Measurements from ENCODE around the gene CETN1. TPM values are rescaled to one million over a fixed set of nuclear protein-coding genes. Genes with fewer than 3 reads are reported as not detected.

Gene CETN1
- total and polyA plus RNA-seq, 4 donors, result not detected

- Histone ChIP-seq H3K9ac (ENCODE audit: insufficient read depth in 1 of 2, low read length in 2 of 2) (no peak overlapping the region), H3K4me1 (ENCODE audit: control insufficient read depth in 5 of 5, insufficient read depth in 5 of 5, low read length in 5 of 5) (peaks cover 0 to 59% (median 14%) of the 10 kb centered on the region in 5 donors), H3K27me3 (ENCODE audit: control insufficient read depth in 3 of 3, insufficient read depth in 3 of 3, low read length in 2 of 3) (no peaks in the 10 kb centered on the region), H3K4me3 (no peak overlapping the region), H3K27ac (ENCODE audit: low read depth in 1 of 2, low read length in 1 of 2) (no peak overlapping the region), H3K36me3 (ENCODE audit: control insufficient read depth in 4 of 4, insufficient read depth in 4 of 4, low read length in 4 of 4) (no peaks in the 10 kb centered on the region), H3K9me3 (ENCODE audit: control insufficient read depth in 4 of 4, insufficient read depth in 3 of 4, low read length in 3 of 4) (no peaks in the 10 kb centered on the region)
- ATAC-seq (ENCODE audit: insufficient read depth, low FRiP score) (no peak), DNase-seq (no peak)
- 82 to 86% methylated on average over 5 of the region's 5 CpGs for WGBS, 2 donors
- TF ChIP-seq CTCF (IDR thresholded peaks at IDR 0.05; ENCODE audit: control extremely low read depth, extremely low read depth), result no peak
Observed at GRCh38 chr18:570697-571096, 9.5 kb upstream of the CETN1 start.

GRCh38 chr18:572091-572830, 7.9 kb upstream of the CETN1 start:
- H3K27ac ChIP-seq (ENCODE audit: low read depth in 1 of 2, low read length in 1 of 2), result no peak overlapping the region
- WGBS, 2 donors, result 83 to 92% methylated on average over 9 of the region's 9 CpGs
- peaks cover 0 to 58% (median 10%) of the 10 kb centered on the region in 5 donors for H3K4me1 ChIP-seq (ENCODE audit: control insufficient read depth in 5 of 5, insufficient read depth in 5 of 5, low read length in 5 of 5)
- no peaks in the 10 kb centered on the region for H3K9me3 ChIP-seq (ENCODE audit: control insufficient read depth in 4 of 4, insufficient read depth in 3 of 4, low read length in 3 of 4)
- no peak overlapping the region for H3K9ac ChIP-seq (ENCODE audit: insufficient read depth in 1 of 2, low read length in 2 of 2)
- H3K36me3 ChIP-seq (ENCODE audit: control insufficient read depth in 4 of 4, insufficient read depth in 4 of 4, low read length in 4 of 4), result no peaks in the 10 kb centered on the region
- DNase-seq (peak; percentile 44 to 86 (median 80)), ATAC-seq (ENCODE audit: insufficient read depth, low FRiP score) (no peak)
- H3K4me3 ChIP-seq, result no peak overlapping the region
- H3K27me3 ChIP-seq (ENCODE audit: control insufficient read depth in 3 of 3, insufficient read depth in 3 of 3, low read length in 2 of 3), result no peaks in the 10 kb centered on the region
- no peak for TF ChIP-seq CTCF (IDR thresholded peaks at IDR 0.05; ENCODE audit: control extremely low read depth, extremely low read depth)

- Histone ChIP-seq H3K9ac (ENCODE audit: insufficient read depth in 1 of 2, low read length in 2 of 2) (peak overlapping the region in 1 of 2 donors; percentile 39), H3K4me3 (no peak overlapping the region), H3K27ac (ENCODE audit: low read depth in 1 of 2, low read length in 1 of 2) (no peak overlapping the region), H3K36me3 (ENCODE audit: control insufficient read depth in 4 of 4, insufficient read depth in 4 of 4, low read length in 4 of 4) (no peaks in the 10 kb centered on the region), H3K27me3 (ENCODE audit: control insufficient read depth in 3 of 3, insufficient read depth in 3 of 3, low read length in 2 of 3) (no peaks in the 10 kb centered on the region), H3K9me3 (ENCODE audit: control insufficient read depth in 4 of 4, insufficient read depth in 3 of 4, low read length in 3 of 4) (no peaks in the 10 kb centered on the region), H3K4me1 (ENCODE audit: control insufficient read depth in 5 of 5, insufficient read depth in 5 of 5, low read length in 5 of 5) (peaks cover 0 to 60% (median 7%) of the 10 kb centered on the region in 5 donors)
- DNase-seq (no peak), ATAC-seq (ENCODE audit: insufficient read depth, low FRiP score) (no peak)
- TF ChIP-seq CTCF (IDR thresholded peaks at IDR 0.05; ENCODE audit: control extremely low read depth, extremely low read depth), result no peak
Observed at GRCh38 chr18:572831-573289, 7.3 kb upstream of the CETN1 start.
